ENCODE results near the gene UBE2QL1.

Gene UBE2QL1

GRCh38 chr5:6539060-6539459 lies 90.4 kb downstream of the UBE2QL1 start:
- DNase-seq (ENCODE audit: extremely low read depth, insufficient read length): no peak
- Histone ChIP-seq H3K4me3 (replicated peaks; ENCODE audit: low read depth, low read length) (no peak overlapping the region), H3K27me3 (replicated peaks; ENCODE audit: control insufficient read depth, insufficient read depth, low read length) (peaks cover 1% of the 10 kb centered on the region), H3K36me3 (ENCODE audit: control insufficient read depth, insufficient read depth, low read length) (no peaks in the 10 kb centered on the region)
- no peak for TF ChIP-seq CTCF (IDR thresholded peaks at IDR 0.05; ENCODE audit: insufficient read depth, low read length, poor library complexity, severe bottlenecking)

GRCh38 chr5:6540111-6540827 lies 91.6 kb downstream of the UBE2QL1 start:
- Histone ChIP-seq H3K36me3 (ENCODE audit: control insufficient read depth, insufficient read depth, low read length) (no peaks in the 10 kb centered on the region), H3K27me3 (replicated peaks; ENCODE audit: control insufficient read depth, insufficient read depth, low read length) (peaks cover 1% of the 10 kb centered on the region), H3K4me3 (replicated peaks; ENCODE audit: low read depth, low read length) (no peak overlapping the region)
- no peak for DNase-seq (ENCODE audit: extremely low read depth, insufficient read length)
- no peak for TF ChIP-seq CTCF (IDR thresholded peaks at IDR 0.05; ENCODE audit: insufficient read depth, low read length, poor library complexity, severe bottlenecking)

GRCh38 chr5:6541256-6542013 lies 92.8 kb downstream of the UBE2QL1 start:
- Histone ChIP-seq H3K36me3 (ENCODE audit: control insufficient read depth, insufficient read depth, low read length) (no peaks in the 10 kb centered on the region), H3K4me3 (replicated peaks; ENCODE audit: low read depth, low read length) (no peak overlapping the region), H3K27me3 (replicated peaks; ENCODE audit: control insufficient read depth, insufficient read depth, low read length) (peaks cover 1% of the 10 kb centered on the region)
- no peak for DNase-seq (ENCODE audit: extremely low read depth, insufficient read length)
- no peak for TF ChIP-seq CTCF (IDR thresholded peaks at IDR 0.05; ENCODE audit: insufficient read depth, low read length, poor library complexity, severe bottlenecking)

- Histone ChIP-seq H3K27me3 (replicated peaks; ENCODE audit: control insufficient read depth, insufficient read depth, low read length) (peaks cover 1% of the 10 kb centered on the region), H3K36me3 (ENCODE audit: control insufficient read depth, insufficient read depth, low read length) (no peaks in the 10 kb centered on the region), H3K4me3 (replicated peaks; ENCODE audit: low read depth, low read length) (no peak overlapping the region)
- DNase-seq (ENCODE audit: extremely low read depth, insufficient read length): no peak
- TF ChIP-seq CTCF (IDR thresholded peaks at IDR 0.05; ENCODE audit: insufficient read depth, low read length, poor library complexity, severe bottlenecking): no peak
Measured at GRCh38 chr5:6542421-6543345, 94.0 kb downstream of the UBE2QL1 start.

GRCh38 chr5:6543346-6543730 lies 94.7 kb downstream of the UBE2QL1 start:
- Histone ChIP-seq H3K4me3 (replicated peaks; ENCODE audit: low read depth, low read length) (no peak overlapping the region), H3K27me3 (replicated peaks; ENCODE audit: control insufficient read depth, insufficient read depth, low read length) (peaks cover 1% of the 10 kb centered on the region), H3K36me3 (ENCODE audit: control insufficient read depth, insufficient read depth, low read length) (no peaks in the 10 kb centered on the region)
- no peak for DNase-seq (ENCODE audit: extremely low read depth, insufficient read length)
- no peak for TF ChIP-seq CTCF (IDR thresholded peaks at IDR 0.05; ENCODE audit: insufficient read depth, low read length, poor library complexity, severe bottlenecking)

Measured in GM06990 (cell line).